Astrocyte of the cerebellum (primary cell): Measurements from ENCODE around the gene TM7SF2.

Source experiments
- DNase-seq: peaks from one replicate; pipeline ENCODE4 v3.0.0-alpha.2; 2011; ENCODE audit warnings: low read depth
- H3K4me3 ChIP-seq: 2 replicates; pipeline ENCODE4 v1.5.1; 2011; ENCODE audit warnings: mild to moderate bottlenecking, low read depth, low read length, moderate library complexity
- CTCF ChIP-seq: IDR thresholded peaks from 2 replicates; pipeline ENCODE4 v1.5.1; 2012; ENCODE audit warnings: low read length, low read depth, moderate library complexity, mild to moderate bottlenecking; ENCODE audit errors: missing control alignments
- in situ Hi-C: cut with HindIII; loops from 2 replicates; pipeline ENCODE4 v1.10.0; 2017; ENCODE audit warnings: low sequenced_read_pairs

TM7SF2 gene

GRCh38 chr11:65067446-65067845 is 44.2 kb upstream of the TM7SF2 start:
- TF ChIP-seq CTCF, result no peak
- no peak overlapping the region for H3K4me3 ChIP-seq
- no peak for DNase-seq
- in situ Hi-C loops, result no loop called here

GRCh38 chr11:65069217-65069616 is 42.5 kb upstream of the TM7SF2 start:
- in situ Hi-C loops, result no loop called here
- no peak for TF ChIP-seq CTCF
- H3K4me3 ChIP-seq, result no peak overlapping the region
- no peak for DNase-seq

GRCh38 chr11:65071907-65072630 is 39.6 kb upstream of the TM7SF2 start:
- in situ Hi-C loops, result no loop called here
- TF ChIP-seq CTCF, result no peak
- no peak for DNase-seq

GRCh38 chr11:65072631-65072966 is 39.1 kb upstream of the TM7SF2 start:
- no peak for DNase-seq
- H3K4me3 ChIP-seq, result no peak overlapping the region
- in situ Hi-C loops, result no loop called here
- no peak for TF ChIP-seq CTCF

More at GRCh38 chr11:65071907-65072630, 39.6 kb upstream of the TM7SF2 start:
- no peak overlapping the region for H3K4me3 ChIP-seq

GRCh38 chr11:65077451-65077850 is 34.2 kb upstream of the TM7SF2 start:
- H3K4me3 ChIP-seq, result no peak overlapping the region
- in situ Hi-C loops, result no loop called here
- DNase-seq, result no peak
- no peak for TF ChIP-seq CTCF

- in situ Hi-C loops, result no loop called here
- peak; percentile 65 for TF ChIP-seq CTCF
- no peak overlapping the region for H3K4me3 ChIP-seq
- DNase-seq, result no peak
These were observed 33.5 kb upstream of the TM7SF2 start for GRCh38 chr11:65078151-65078550.
